ENCODE data around the gene EPHX1. TPM values are rescaled to one million over a fixed set of nuclear protein-coding genes. Genes with fewer than 3 reads are reported as not detected.
A peak's percentile ranks its signal among the peaks of the same experiment; 100 is the strongest.
"Not testable (repeated sequence)": the region's sequence is repeated elsewhere in the genome, so short reads cannot be mapped to it uniquely, and the experiment has no call there.

Gene EPHX1
- total RNA-seq, 1 donor from 2014 or later = 82.8 TPM

DNA sequence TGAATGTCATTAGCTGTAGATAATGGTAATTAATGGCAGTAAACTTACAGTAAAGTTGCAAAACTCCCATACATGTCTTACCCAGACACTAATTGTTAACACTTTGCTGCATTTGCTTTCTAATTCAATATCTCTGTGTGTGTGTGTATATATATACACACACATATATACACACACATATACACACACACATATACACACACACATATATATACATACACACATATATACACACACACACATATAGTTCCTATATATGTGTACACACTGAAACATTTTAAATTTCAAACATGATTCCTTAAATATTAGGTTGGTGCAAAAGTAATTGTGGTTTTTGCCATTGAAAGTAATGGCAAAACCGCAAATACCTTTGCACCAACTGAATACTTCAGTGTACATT, 3.7 kb upstream of the EPHX1 start:
- Histone ChIP-seq H3K9ac (ENCODE audit: low read length) (no peak overlapping the region), H3K4me2 (ENCODE audit: low read length) (no peak overlapping the region), H4K20me1 (ENCODE audit: insufficient read depth, low read length) (no peaks in the 10 kb centered on the region), H3K79me2 (ENCODE audit: insufficient read depth, low read length) (peaks cover 5% of the 10 kb centered on the region), H2AFZ (ENCODE audit: low read depth, low read length) (no peak overlapping the region), H3K4me3 (ENCODE audit: insufficient read depth, low read depth, low read length) (no peak overlapping the region), H3K4me1 (ENCODE audit: insufficient read depth, low read length) (peaks cover 6% of the 10 kb centered on the region), H3K9me3 (ENCODE audit: insufficient read depth, low read depth, low read length) (no peaks in the 10 kb centered on the region), H3K27me3 (ENCODE audit: insufficient read depth, low read length) (no peaks in the 10 kb centered on the region), H3K36me3 (ENCODE audit: insufficient read depth, low read length) (no peaks in the 10 kb centered on the region), H3K27ac (ENCODE audit: low read depth, low read length) (no peak overlapping the region)
- Mint-ChIP-seq H3K27me3 (ENCODE audit: low read depth, unreplicated experiment) (peaks cover 6% of the 10 kb centered on the region), H3K36me3 (ENCODE audit: low read depth, unreplicated experiment) (peaks cover 2% of the 10 kb centered on the region), H3K4me3 (ENCODE audit: unreplicated experiment) (no peak overlapping the region), H3K9me3 (ENCODE audit: unreplicated experiment) (no peaks in the 10 kb centered on the region), H3K4me1 (ENCODE audit: low read depth, unreplicated experiment) (no peaks in the 10 kb centered on the region), H3K27ac (ENCODE audit: unreplicated experiment) (no peak overlapping the region)
- DNase-seq (ENCODE audit: low read depth) (no peak), FAIRE-seq (no peak)
- no peak for TF ChIP-seq EZH2 (IDR thresholded peaks at IDR 0.05; ENCODE audit: insufficient read depth, low read length)
- TF ChIP-seq, protein P1, sequence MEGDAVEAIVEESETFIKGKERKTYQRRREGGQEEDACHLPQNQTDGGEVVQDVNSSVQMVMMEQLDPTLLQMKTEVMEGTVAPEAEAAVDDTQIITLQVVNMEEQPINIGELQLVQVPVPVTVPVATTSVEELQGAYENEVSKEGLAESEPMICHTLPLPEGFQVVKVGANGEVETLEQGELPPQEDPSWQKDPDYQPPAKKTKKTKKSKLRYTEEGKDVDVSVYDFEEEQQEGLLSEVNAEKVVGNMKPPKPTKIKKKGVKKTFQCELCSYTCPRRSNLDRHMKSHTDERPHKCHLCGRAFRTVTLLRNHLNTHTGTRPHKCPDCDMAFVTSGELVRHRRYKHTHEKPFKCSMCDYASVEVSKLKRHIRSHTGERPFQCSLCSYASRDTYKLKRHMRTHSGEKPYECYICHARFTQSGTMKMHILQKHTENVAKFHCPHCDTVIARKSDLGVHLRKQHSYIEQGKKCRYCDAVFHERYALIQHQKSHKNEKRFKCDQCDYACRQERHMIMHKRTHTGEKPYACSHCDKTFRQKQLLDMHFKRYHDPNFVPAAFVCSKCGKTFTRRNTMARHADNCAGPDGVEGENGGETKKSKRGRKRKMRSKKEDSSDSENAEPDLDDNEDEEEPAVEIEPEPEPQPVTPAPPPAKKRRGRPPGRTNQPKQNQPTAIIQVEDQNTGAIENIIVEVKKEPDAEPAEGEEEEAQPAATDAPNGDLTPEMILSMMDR (IDR thresholded peaks at IDR 0.05; ENCODE audit: insufficient read depth, low read depth, low read length) = no peak

DNA sequence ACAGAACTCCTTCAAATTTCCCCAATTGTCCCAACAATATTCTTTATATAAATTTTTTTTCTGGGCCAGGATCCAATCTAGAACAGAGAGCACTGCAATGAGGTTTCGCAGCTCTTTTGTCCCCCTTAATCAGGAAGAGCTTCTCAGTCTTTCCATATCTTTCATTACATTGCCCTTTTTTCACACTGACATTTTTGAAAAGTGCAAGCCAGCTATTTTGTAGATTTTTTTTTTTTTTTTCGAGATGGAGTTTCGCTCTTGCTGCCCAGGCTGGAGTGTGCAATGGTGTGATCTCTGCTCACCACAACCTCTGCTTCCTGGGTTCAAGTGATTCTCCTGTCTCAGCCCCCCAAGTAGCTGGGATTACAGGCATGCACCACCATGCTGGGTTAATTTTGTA, 3.2 kb upstream of the EPHX1 start:
- not testable (repeated sequence) for H3K9ac ChIP-seq (ENCODE audit: low read length); H4K20me1 ChIP-seq (ENCODE audit: insufficient read depth, low read length); H3K36me3 Mint-ChIP-seq (ENCODE audit: low read depth, unreplicated experiment); H3K4me1 ChIP-seq (ENCODE audit: insufficient read depth, low read length); H3K4me1 Mint-ChIP-seq (ENCODE audit: low read depth, unreplicated experiment); H3K79me2 ChIP-seq (ENCODE audit: insufficient read depth, low read length); H3K27me3 ChIP-seq (ENCODE audit: insufficient read depth, low read length); H3K27ac Mint-ChIP-seq (ENCODE audit: unreplicated experiment); H3K4me3 ChIP-seq (ENCODE audit: insufficient read depth, low read depth, low read length); H3K27me3 Mint-ChIP-seq (ENCODE audit: low read depth, unreplicated experiment); H2AFZ ChIP-seq (ENCODE audit: low read depth, low read length); H3K27ac ChIP-seq (ENCODE audit: low read depth, low read length); H3K36me3 ChIP-seq (ENCODE audit: insufficient read depth, low read length); H3K4me2 ChIP-seq (ENCODE audit: low read length); DNase-seq (ENCODE audit: low read depth); H3K9me3 ChIP-seq (ENCODE audit: insufficient read depth, low read depth, low read length); FAIRE-seq; H3K9me3 Mint-ChIP-seq (ENCODE audit: unreplicated experiment); H3K4me3 Mint-ChIP-seq (ENCODE audit: unreplicated experiment)

DNA sequence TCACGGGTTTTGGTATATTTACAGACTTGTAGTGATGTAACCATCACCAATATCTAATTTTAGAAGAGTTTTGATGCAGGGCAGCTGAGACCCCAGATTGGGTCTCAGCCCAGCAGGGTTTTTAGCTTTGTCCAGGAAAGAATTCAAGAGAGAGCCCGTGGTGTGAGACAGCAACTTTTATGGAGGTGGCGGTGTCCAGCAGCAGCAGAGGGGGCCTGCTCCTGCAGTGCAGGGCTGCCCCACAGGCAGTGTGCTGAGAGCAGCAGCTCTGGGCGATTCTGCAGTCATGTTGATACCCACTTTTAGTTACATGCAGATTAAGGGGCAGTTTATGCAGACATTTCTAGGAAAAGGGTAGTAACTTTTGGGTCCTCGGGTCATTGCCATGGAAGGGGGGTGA, 1.8 kb upstream of the EPHX1 start:
- DNase-seq (ENCODE audit: low read depth) (no peak), FAIRE-seq (no peak)
- Mint-ChIP-seq H3K4me1 (ENCODE audit: low read depth, unreplicated experiment) (peaks cover 12% of the 10 kb centered on the region), H3K27me3 (ENCODE audit: low read depth, unreplicated experiment) (peaks cover 6% of the 10 kb centered on the region), H3K9me3 (ENCODE audit: unreplicated experiment) (peaks cover 2% of the 10 kb centered on the region), H3K27ac (ENCODE audit: unreplicated experiment) (no peak overlapping the region), H3K4me3 (ENCODE audit: unreplicated experiment) (no peak overlapping the region), H3K36me3 (ENCODE audit: low read depth, unreplicated experiment) (peaks cover 2% of the 10 kb centered on the region)
- peaks cover 14% of the 10 kb centered on the region for H4K20me1 ChIP-seq (ENCODE audit: insufficient read depth, low read length)
- H3K27ac ChIP-seq (ENCODE audit: low read depth, low read length) = no peak overlapping the region
- peaks cover 8% of the 10 kb centered on the region for H3K79me2 ChIP-seq (ENCODE audit: insufficient read depth, low read length)
- TF ChIP-seq EZH2 (IDR thresholded peaks at IDR 0.05; ENCODE audit: insufficient read depth, low read length) = no peak
- TF ChIP-seq, protein P1 (IDR thresholded peaks at IDR 0.05; ENCODE audit: insufficient read depth, low read depth, low read length) = no peak
- H3K9ac ChIP-seq (ENCODE audit: low read length) = no peak overlapping the region
- H3K4me3 ChIP-seq (ENCODE audit: insufficient read depth, low read depth, low read length) = no peak overlapping the region
- H2AFZ ChIP-seq (ENCODE audit: low read depth, low read length) = no peak overlapping the region
- no peak overlapping the region for H3K4me2 ChIP-seq (ENCODE audit: low read length)
- no peaks in the 10 kb centered on the region for H3K27me3 ChIP-seq (ENCODE audit: insufficient read depth, low read length)
- H3K4me1 ChIP-seq (ENCODE audit: insufficient read depth, low read length) = peaks cover 8% of the 10 kb centered on the region
- H3K9me3 ChIP-seq (ENCODE audit: insufficient read depth, low read depth, low read length) = no peaks in the 10 kb centered on the region
- no peaks in the 10 kb centered on the region for H3K36me3 ChIP-seq (ENCODE audit: insufficient read depth, low read length)

DNA sequence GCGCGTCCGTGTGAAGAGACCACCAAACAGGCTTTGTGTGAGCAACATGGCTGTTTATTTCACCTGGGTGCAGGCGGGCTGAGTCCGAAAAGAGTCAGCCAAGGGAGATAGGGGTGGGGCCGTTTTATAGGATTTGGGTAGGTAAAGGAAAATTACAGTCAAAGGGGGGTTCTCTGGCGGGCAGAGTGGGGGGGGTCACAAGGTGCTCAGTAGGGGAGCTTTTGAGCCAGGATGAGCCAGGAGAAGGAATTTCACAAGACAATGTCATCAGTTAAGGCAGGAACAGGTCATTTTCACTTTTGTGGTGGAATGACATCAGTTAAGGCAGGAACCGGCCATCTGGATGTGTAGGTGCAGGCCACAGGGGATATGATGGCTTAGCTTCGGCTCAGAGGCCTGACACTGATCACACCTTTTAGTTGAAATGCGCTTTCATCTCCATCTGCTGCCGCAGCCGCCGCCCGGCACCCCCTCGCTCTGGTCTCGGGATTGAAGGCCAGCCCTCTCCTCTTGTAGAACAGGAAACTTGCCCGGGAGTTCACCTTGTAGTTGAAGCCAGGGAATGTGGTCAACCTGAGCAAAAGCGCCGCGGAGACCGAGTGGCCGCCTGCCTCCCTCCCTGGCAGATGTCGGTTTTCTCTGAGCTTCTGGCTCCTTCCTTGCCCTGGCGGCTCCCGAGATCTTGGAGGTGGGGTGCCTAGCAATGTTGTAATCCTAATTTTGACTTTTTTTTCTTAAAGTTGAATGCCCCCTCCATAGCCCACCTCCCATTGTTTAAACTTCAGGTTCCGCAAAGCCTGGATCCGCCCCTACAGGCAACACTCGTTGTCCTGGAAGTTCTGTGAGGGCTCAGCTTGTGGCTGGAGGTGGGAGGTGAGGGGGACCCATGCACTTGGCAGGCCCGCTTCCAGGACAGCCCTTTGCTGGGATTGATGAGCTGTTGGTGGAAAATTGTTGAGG, 935 bp downstream of the EPHX1 start:
- not testable (repeated sequence) for FAIRE-seq; H3K9me3 Mint-ChIP-seq (ENCODE audit: unreplicated experiment); H3K36me3 ChIP-seq (ENCODE audit: insufficient read depth, low read length); H3K9me3 ChIP-seq (ENCODE audit: insufficient read depth, low read depth, low read length); H3K36me3 Mint-ChIP-seq (ENCODE audit: low read depth, unreplicated experiment); H3K27me3 ChIP-seq (ENCODE audit: insufficient read depth, low read length); H3K27me3 Mint-ChIP-seq (ENCODE audit: low read depth, unreplicated experiment)
- H3K4me1 ChIP-seq (ENCODE audit: insufficient read depth, low read length) = peaks cover 11% of the 10 kb centered on the region
- peaks cover 19% of the 10 kb centered on the region for H4K20me1 ChIP-seq (ENCODE audit: insufficient read depth, low read length)
- peak overlapping the region; percentile 84 for H3K9ac ChIP-seq (ENCODE audit: low read length)
- H3K79me2 ChIP-seq (ENCODE audit: insufficient read depth, low read length) = peaks cover 15% of the 10 kb centered on the region
- H3K4me3 ChIP-seq (ENCODE audit: insufficient read depth, low read depth, low read length) = peak overlapping the region; percentile 73
- DNase-seq (ENCODE audit: low read depth) = peak; percentile 26
- H2AFZ ChIP-seq (ENCODE audit: low read depth, low read length) = peak overlapping the region; percentile 80
- H3K27ac ChIP-seq (ENCODE audit: low read depth, low read length) = peak overlapping the region; percentile 53
- H3K4me3 Mint-ChIP-seq (ENCODE audit: unreplicated experiment) = peak overlapping the region; percentile 95
- peak overlapping the region; percentile 81 for H3K27ac Mint-ChIP-seq (ENCODE audit: unreplicated experiment)
- H3K4me1 Mint-ChIP-seq (ENCODE audit: low read depth, unreplicated experiment) = peaks cover 26% of the 10 kb centered on the region
- peak overlapping the region; percentile 96 for H3K4me2 ChIP-seq (ENCODE audit: low read length)
